HEK293T (cell line): ENCODE data around the gene NR6A1.

Source experiments
- ARNT ChIP-seq: fragments of 450-650 bp; IDR thresholded peaks from 2 replicates; pipeline ENCODE4 v1.6.1; 2017; ENCODE audit warnings: mild to moderate bottlenecking
- BHLHE40 ChIP-seq: fragments of 450-650 bp; IDR thresholded peaks from 2 replicates; pipeline ENCODE4 v1.6.1; 2016; ENCODE audit warnings: mild to moderate bottlenecking, moderate library complexity, borderline replicate concordance
- ELF4 ChIP-seq: fragments of 450-650 bp; IDR thresholded peaks from 2 replicates; pipeline ENCODE4 v1.6.1; 2017; ENCODE audit warnings: antibody characterized with exemption
- FOXA1 ChIP-seq: fragments of 450-650 bp; IDR thresholded peaks from 2 replicates; pipeline ENCODE4 v1.6.1; 2016; ENCODE audit warnings: mild to moderate bottlenecking
- FOXM1 ChIP-seq: fragments of 450-650 bp; IDR thresholded peaks from 2 replicates; pipeline ENCODE4 v1.6.1; 2017; ENCODE audit warnings: mild to moderate bottlenecking, borderline replicate concordance
- HDGF ChIP-seq: fragments of 450-650 bp; IDR thresholded peaks from 2 replicates; pipeline ENCODE4 v1.6.1; 2017; ENCODE audit warnings: antibody characterized with exemption, borderline replicate concordance
- NFRKB ChIP-seq: fragments of 450-650 bp; IDR thresholded peaks from 2 replicates; pipeline ENCODE4 v1.6.1; 2016; ENCODE audit warnings: mild to moderate bottlenecking, moderate library complexity
- SP1 ChIP-seq: fragments of 450-650 bp; IDR thresholded peaks from 2 replicates; pipeline ENCODE4 v1.6.1; 2017
- SUZ12 ChIP-seq: fragments of 450-650 bp; IDR thresholded peaks from 2 replicates; pipeline ENCODE4 v1.6.1; 2016; ENCODE audit warnings: mild to moderate bottlenecking
- ZNF384 ChIP-seq: fragments of 450-650 bp; IDR thresholded peaks from 2 replicates; pipeline ENCODE4 v1.6.1; 2016

GRCh38 chr9:124493794-124494479, 277.2 kb downstream of the NR6A1 start:
- TF ChIP-seq NFRKB = no peak
- no peak for TF ChIP-seq ELF4
- no peak for TF ChIP-seq SP1
- no peak for TF ChIP-seq ZNF384
- no peak for TF ChIP-seq SUZ12
- TF ChIP-seq ARNT = no peak
- no peak for TF ChIP-seq BHLHE40
- no peak for TF ChIP-seq FOXA1
- TF ChIP-seq FOXM1 = no peak
- no peak for TF ChIP-seq HDGF
